Measurements from ENCODE around the gene MAD1L1. TPM values are rescaled to one million over a fixed set of nuclear protein-coding genes. Genes with fewer than 3 reads are reported as not detected.

The MAD1L1 gene
- total and polyA plus RNA-seq, 2 donors (not counting 3 experiments of a cell fraction or from before 2014, with no cell fraction given) = 34.1 to 42.3 TPM

- FAIRE-seq (no peak), DNase-seq (ENCODE audit: low read depth, low spot score) (no peak)
- Histone ChIP-seq H3K27me3 (ENCODE audit: control insufficient read depth in 2 of 2, insufficient read depth in 2 of 2, low read length in 2 of 2) (no peaks in the 10 kb centered on the region), H3K79me2 (ENCODE audit: control insufficient read depth, insufficient read depth, low read length) (no peaks in the 10 kb centered on the region), H4K20me1 (replicated peaks; ENCODE audit: control insufficient read depth, extremely low read depth, insufficient read depth, low read length) (no peaks in the 10 kb centered on the region), H3K27ac (ENCODE audit: insufficient read depth, low read depth, low read length) (no peak overlapping the region), H3K9ac (replicated peaks; ENCODE audit: extremely low read depth, insufficient read depth, low read length) (no peak overlapping the region), H3K9me1 (replicated peaks; ENCODE audit: control insufficient read depth, extremely low read depth, insufficient read depth, low read length) (no peaks in the 10 kb centered on the region), H3K4me1 (ENCODE audit: control insufficient read depth, extremely low read depth, insufficient read depth, low read length) (no peaks in the 10 kb centered on the region), H3K9me3 (replicated peaks; ENCODE audit: control insufficient read depth, insufficient read depth, low read length) (no peaks in the 10 kb centered on the region), H3K36me3 (ENCODE audit: control insufficient read depth in 2 of 2, extremely low read depth in 1 of 2, insufficient read depth in 2 of 2, low read length in 2 of 2) (peaks cover 7 to 30% of the 10 kb centered on the region in 2 experiments), H3K4me3 (replicated peaks in 1 of 3; ENCODE audit: insufficient read depth in 1 of 3, low read depth in 1 of 3, low read length in 3 of 3) (no peak overlapping the region), H3K4me2 (ENCODE audit: insufficient read depth, low read length) (no peak overlapping the region), H2AFZ (ENCODE audit: low read depth, low read length) (no peak overlapping the region)
- ChIA-PET POLR2A (no interaction called here), CTCF (no interaction called here)
- intact Hi-C loops (cut with micrococcal nuclease) = no loop called here
- no TSS peak for BruUV-seq (replicated peaks)
- dilution Hi-C loops (cut with MboI; ENCODE audit: extremely low pct_ligation_motif_present, low sequenced_read_pairs) = no loop called here
- TF ChIP-seq MYC (IDR thresholded peaks at IDR 0.05; ENCODE audit: low read depth, low read length) = no peak
- no peak for TF ChIP-seq CTCF (IDR thresholded peaks at IDR 0.05; ENCODE audit: extremely low read depth in 1 of 2, insufficient read depth in 1 of 2, low read depth in 1 of 2, low read length in 2 of 2)
- TF ChIP-seq POLR2A (IDR thresholded peaks at IDR 0.05; ENCODE audit: low read depth, low read length) = no peak
- TF ChIP-seq JUN (IDR thresholded peaks at IDR 0.05; ENCODE audit: borderline replicate concordance, insufficient read depth, insufficient read length, low read depth) = no peak
- TF ChIP-seq POLR2AphosphoS5 (IDR thresholded peaks at IDR 0.05; ENCODE audit: insufficient read depth, low read depth, low read length) = no peak
- no peak for TF ChIP-seq EZH2 (IDR thresholded peaks at IDR 0.05; ENCODE audit: borderline replicate concordance, low read depth, low read length, severe bottlenecking)
- TF ChIP-seq FOS (IDR thresholded peaks at IDR 0.05; ENCODE audit: borderline replicate concordance, insufficient read depth, low read length) = no peak
- no peak for TF ChIP-seq MAX (IDR thresholded peaks at IDR 0.05; ENCODE audit: insufficient read depth, insufficient read length)
- no peak for TF ChIP-seq GATA2 (IDR thresholded peaks at IDR 0.05; ENCODE audit: insufficient read depth, insufficient read length, low read depth, low read length)
Measured at GRCh38 chr7:2211259-2211880, 21.4 kb downstream of the MAD1L1 start.
